ENCODE measurements around the gene RPL37. TPM values are rescaled to one million over a fixed set of nuclear protein-coding genes. Genes with fewer than 3 reads are reported as not detected.
"Not testable (repeated sequence)": the region's sequence is repeated elsewhere in the genome, so short reads cannot be mapped to it uniquely, and the experiment has no call there.

Gene RPL37
- total and polyA plus RNA-seq, 2 donors from 2014 or later: 919 to 2,564 TPM

- Histone ChIP-seq H3K4me3 (ENCODE audit: low read length in 3 of 3) (no peak overlapping the region), H3K27me3 (ENCODE audit: control insufficient read depth, insufficient read depth, low read length) (no peaks in the 10 kb centered on the region), H3K4me1 (ENCODE audit: control insufficient read depth in 2 of 3, insufficient read depth in 2 of 3, low read depth in 1 of 3, low read length in 3 of 3) (no peaks in the 10 kb centered on the region), H3K27ac (ENCODE audit: low read depth in 2 of 2, low read length in 2 of 2) (no peak overlapping the region), H3K9me3 (ENCODE audit: control insufficient read depth in 2 of 3, insufficient read depth in 1 of 3, low read length in 3 of 3) (no peaks in the 10 kb centered on the region), H3K9ac (ENCODE audit: low read length in 3 of 3) (no peak overlapping the region), H3K36me3 (ENCODE audit: control insufficient read depth in 2 of 3, insufficient read depth in 3 of 3, low read length in 3 of 3) (no peaks in the 10 kb centered on the region)
- DNase-seq (no peak), FAIRE-seq (no peak)
- intact Hi-C loops (cut with DNase I): no loop called here
- TF ChIP-seq CTCF (IDR thresholded peaks at IDR 0.05; ENCODE audit: borderline replicate concordance, extremely low read depth, insufficient read depth): no peak
Measured at GRCh38 chr5:40873286-40873880, 38.4 kb upstream of the RPL37 start.

- intact Hi-C loops (cut with DNase I); H3K4me1 ChIP-seq (ENCODE audit: control insufficient read depth in 2 of 3, insufficient read depth in 2 of 3, low read depth in 1 of 3, low read length in 3 of 3); H3K27me3 ChIP-seq (ENCODE audit: control insufficient read depth, insufficient read depth, low read length); FAIRE-seq; H3K27ac ChIP-seq (ENCODE audit: low read depth in 2 of 2, low read length in 2 of 2); H3K36me3 ChIP-seq (ENCODE audit: control insufficient read depth in 2 of 3, insufficient read depth in 3 of 3, low read length in 3 of 3); H3K9ac ChIP-seq (ENCODE audit: low read length in 3 of 3); H3K9me3 ChIP-seq (ENCODE audit: control insufficient read depth in 2 of 3, insufficient read depth in 1 of 3, low read length in 3 of 3); DNase-seq; H3K4me3 ChIP-seq (ENCODE audit: low read length in 3 of 3): not testable (repeated sequence)
Measured at GRCh38 chr5:40872253-40872652, 37.2 kb upstream of the RPL37 start.

- H3K4me1 ChIP-seq (ENCODE audit: control insufficient read depth in 2 of 3, insufficient read depth in 2 of 3, low read depth in 1 of 3, low read length in 3 of 3): no peaks in the 10 kb centered on the region
- H3K9me3 ChIP-seq (ENCODE audit: control insufficient read depth in 2 of 3, insufficient read depth in 1 of 3, low read length in 3 of 3): no peaks in the 10 kb centered on the region
- no peaks in the 10 kb centered on the region for H3K36me3 ChIP-seq (ENCODE audit: control insufficient read depth in 2 of 3, insufficient read depth in 3 of 3, low read length in 3 of 3)
- FAIRE-seq (no peak), DNase-seq (no peak)
- H3K27ac ChIP-seq (ENCODE audit: low read depth in 2 of 2, low read length in 2 of 2): no peak overlapping the region
- H3K27me3 ChIP-seq (ENCODE audit: control insufficient read depth, insufficient read depth, low read length): no peaks in the 10 kb centered on the region
- H3K9ac ChIP-seq (ENCODE audit: low read length in 3 of 3): no peak overlapping the region
- no peak overlapping the region for H3K4me3 ChIP-seq (ENCODE audit: low read length in 3 of 3)
- intact Hi-C loops (cut with DNase I): no loop called here
- no peak for TF ChIP-seq CTCF (IDR thresholded peaks at IDR 0.05; ENCODE audit: borderline replicate concordance, extremely low read depth, insufficient read depth)
Measured at GRCh38 chr5:40871177-40871576, 36.2 kb upstream of the RPL37 start.

GRCh38 chr5:40869384-40869783, 34.4 kb upstream of the RPL37 start:
- Histone ChIP-seq H3K9ac (ENCODE audit: low read length in 3 of 3) (no peak overlapping the region), H3K36me3 (ENCODE audit: control insufficient read depth in 2 of 3, insufficient read depth in 3 of 3, low read length in 3 of 3) (no peaks in the 10 kb centered on the region), H3K9me3 (ENCODE audit: control insufficient read depth in 2 of 3, insufficient read depth in 1 of 3, low read length in 3 of 3) (no peaks in the 10 kb centered on the region), H3K27me3 (ENCODE audit: control insufficient read depth, insufficient read depth, low read length) (no peaks in the 10 kb centered on the region), H3K27ac (ENCODE audit: low read depth in 2 of 2, low read length in 2 of 2) (no peak overlapping the region), H3K4me1 (ENCODE audit: control insufficient read depth in 2 of 3, insufficient read depth in 2 of 3, low read depth in 1 of 3, low read length in 3 of 3) (no peaks in the 10 kb centered on the region), H3K4me3 (ENCODE audit: low read length in 3 of 3) (no peak overlapping the region)
- no peak for FAIRE-seq
- no peak for DNase-seq
- no peak for TF ChIP-seq CTCF (IDR thresholded peaks at IDR 0.05; ENCODE audit: borderline replicate concordance, extremely low read depth, insufficient read depth)
- intact Hi-C loops (cut with DNase I): no loop called here

Data from kidney (tissue), 14 donors.